ENCODE measurements around the gene HDAC1.

- TF ChIP-seq, protein P1, sequence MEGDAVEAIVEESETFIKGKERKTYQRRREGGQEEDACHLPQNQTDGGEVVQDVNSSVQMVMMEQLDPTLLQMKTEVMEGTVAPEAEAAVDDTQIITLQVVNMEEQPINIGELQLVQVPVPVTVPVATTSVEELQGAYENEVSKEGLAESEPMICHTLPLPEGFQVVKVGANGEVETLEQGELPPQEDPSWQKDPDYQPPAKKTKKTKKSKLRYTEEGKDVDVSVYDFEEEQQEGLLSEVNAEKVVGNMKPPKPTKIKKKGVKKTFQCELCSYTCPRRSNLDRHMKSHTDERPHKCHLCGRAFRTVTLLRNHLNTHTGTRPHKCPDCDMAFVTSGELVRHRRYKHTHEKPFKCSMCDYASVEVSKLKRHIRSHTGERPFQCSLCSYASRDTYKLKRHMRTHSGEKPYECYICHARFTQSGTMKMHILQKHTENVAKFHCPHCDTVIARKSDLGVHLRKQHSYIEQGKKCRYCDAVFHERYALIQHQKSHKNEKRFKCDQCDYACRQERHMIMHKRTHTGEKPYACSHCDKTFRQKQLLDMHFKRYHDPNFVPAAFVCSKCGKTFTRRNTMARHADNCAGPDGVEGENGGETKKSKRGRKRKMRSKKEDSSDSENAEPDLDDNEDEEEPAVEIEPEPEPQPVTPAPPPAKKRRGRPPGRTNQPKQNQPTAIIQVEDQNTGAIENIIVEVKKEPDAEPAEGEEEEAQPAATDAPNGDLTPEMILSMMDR (IDR thresholded peaks at IDR 0.05; ENCODE audit: low read depth, low read length, missing input control) = no peak
- TF ChIP-seq, protein P2, sequence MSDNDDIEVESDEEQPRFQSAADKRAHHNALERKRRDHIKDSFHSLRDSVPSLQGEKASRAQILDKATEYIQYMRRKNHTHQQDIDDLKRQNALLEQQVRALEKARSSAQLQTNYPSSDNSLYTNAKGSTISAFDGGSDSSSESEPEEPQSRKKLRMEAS (IDR thresholded peaks at IDR 0.05) = no peak
- TF ChIP-seq ZBTB33 (IDR thresholded peaks at IDR 0.05) (no peak), SP1 (IDR thresholded peaks at IDR 0.05) (no peak), TAF1 (conservative IDR thresholded peaks at IDR 0.05) (no peak), RXRA (IDR thresholded peaks at IDR 0.05) (no peak), YY1 (IDR thresholded peaks at IDR 0.05) (no peak), GABPA (IDR thresholded peaks at IDR 0.05 in 1 of 2, conservative IDR thresholded peaks at IDR 0.05 in 1 of 2) (no peak), JUND (IDR thresholded peaks at IDR 0.05) (no peak), RAD21 (IDR thresholded peaks at IDR 0.05) (no peak), ATF3 (IDR thresholded peaks at IDR 0.05) (no peak)
Measured at GRCh38 chr1:32334274-32334861, 42.5 kb downstream of the HDAC1 start.

Data from liver (tissue), 3 donors.